ENCODE measurements around the gene GCAT. TPM values are rescaled to one million over a fixed set of nuclear protein-coding genes. Genes with fewer than 3 reads are reported as not detected.
A peak's percentile ranks its signal among the peaks of the same experiment; 100 is the strongest.

Gene GCAT
- total RNA-seq, 4 donors from 2014 or later = 30.4 to 59.1 (median 38.2) TPM

DNA sequence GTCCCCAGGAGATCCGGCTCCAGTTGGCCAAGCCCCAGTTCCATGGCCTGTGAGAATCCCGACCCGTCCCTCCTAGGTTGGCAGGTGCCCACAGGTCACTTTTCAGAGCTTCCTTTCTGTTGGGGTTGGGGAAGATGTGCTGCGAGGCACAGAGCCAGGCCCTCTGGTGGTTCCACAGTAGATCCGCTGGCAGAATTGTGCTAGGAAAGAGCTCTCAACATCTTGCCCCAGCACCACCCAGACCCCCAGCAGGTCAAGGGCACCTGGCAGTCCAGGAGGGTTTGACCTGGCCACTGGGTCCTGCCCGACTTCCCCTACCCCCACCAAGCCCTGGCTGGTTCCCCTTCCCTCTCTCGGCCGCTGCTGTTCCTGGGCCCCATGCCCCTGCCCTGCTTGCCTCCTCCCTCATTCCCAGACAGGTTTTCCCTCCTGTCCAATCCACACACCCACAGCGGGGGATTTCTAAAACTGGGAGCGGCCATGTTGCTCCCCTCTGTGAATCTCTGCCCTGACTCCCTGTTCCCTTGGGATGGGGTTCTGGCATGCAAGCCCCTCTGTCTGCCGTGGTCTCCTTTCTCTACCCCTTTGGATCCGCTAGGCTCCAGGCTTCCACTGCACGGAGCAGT lies 26.2 kb upstream of the GCAT start:
- TF ChIP-seq, protein P1, sequence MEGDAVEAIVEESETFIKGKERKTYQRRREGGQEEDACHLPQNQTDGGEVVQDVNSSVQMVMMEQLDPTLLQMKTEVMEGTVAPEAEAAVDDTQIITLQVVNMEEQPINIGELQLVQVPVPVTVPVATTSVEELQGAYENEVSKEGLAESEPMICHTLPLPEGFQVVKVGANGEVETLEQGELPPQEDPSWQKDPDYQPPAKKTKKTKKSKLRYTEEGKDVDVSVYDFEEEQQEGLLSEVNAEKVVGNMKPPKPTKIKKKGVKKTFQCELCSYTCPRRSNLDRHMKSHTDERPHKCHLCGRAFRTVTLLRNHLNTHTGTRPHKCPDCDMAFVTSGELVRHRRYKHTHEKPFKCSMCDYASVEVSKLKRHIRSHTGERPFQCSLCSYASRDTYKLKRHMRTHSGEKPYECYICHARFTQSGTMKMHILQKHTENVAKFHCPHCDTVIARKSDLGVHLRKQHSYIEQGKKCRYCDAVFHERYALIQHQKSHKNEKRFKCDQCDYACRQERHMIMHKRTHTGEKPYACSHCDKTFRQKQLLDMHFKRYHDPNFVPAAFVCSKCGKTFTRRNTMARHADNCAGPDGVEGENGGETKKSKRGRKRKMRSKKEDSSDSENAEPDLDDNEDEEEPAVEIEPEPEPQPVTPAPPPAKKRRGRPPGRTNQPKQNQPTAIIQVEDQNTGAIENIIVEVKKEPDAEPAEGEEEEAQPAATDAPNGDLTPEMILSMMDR (IDR thresholded peaks at IDR 0.05) = peak in 5 of 6 experiments; percentile 14 to 47 (median 39)
- no peak for TF ChIP-seq POLR2A (IDR thresholded peaks at IDR 0.05)
- H3K9me3 ChIP-seq = no peaks in the 10 kb centered on the region
- peaks cover 34 to 57% of the 10 kb centered on the region in 2 donors for H3K4me1 ChIP-seq
- H3K36me3 ChIP-seq = no peaks in the 10 kb centered on the region
- DNase-seq = peak; percentile 72 to 80
- 55 to 56% methylated on average over 11 to 13 of the region's 13 CpGs for WGBS, 2 donors
- intact Hi-C loops (cut with DNase I) = no loop called here
- peak overlapping the region; percentile 6 to 42 (median 36) for H3K27ac ChIP-seq
- no peak overlapping the region for H3K4me3 ChIP-seq (replicated peaks in 1 of 3)
- no peaks in the 10 kb centered on the region for H3K27me3 ChIP-seq

DNA sequence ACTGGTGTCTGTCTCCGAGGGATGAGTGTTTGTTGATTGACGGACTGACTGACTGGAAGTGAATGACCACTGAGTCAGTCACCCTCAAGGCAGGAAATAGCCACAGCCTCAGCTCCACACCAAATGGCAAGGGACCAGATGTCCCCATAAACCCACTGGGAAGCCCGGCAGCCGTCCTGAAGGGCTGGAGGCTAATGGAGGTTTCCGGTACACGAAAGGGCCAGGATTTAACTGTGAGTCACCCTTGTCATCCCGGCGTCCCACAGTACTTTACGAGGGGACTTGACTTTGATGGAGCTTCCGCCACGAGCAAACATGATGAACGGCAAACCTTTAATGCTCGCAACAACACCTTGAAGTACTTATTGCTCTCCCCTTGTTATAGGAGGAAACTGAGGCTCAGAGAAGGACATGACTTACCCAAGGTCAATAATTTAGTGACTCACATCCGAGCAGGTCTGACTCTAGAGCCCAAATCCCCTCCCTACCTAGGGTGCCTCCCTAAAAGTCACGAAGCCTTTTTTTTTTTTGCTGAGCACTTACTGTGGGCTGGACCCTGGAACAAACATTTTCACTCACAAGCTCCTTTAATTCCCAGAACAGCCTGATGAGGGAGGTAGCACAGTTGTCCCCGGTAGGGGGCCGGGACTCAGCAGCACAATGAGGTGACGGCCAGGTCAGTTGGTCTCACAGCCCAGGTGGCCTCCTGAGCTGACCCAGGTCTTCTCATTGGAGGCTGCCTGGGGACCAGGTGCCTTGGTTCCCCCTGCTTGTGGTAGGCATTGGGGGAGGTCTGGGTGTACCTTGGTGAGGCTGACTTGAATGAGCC lies 25.2 kb upstream of the GCAT start:
- peaks cover 27 to 47% of the 10 kb centered on the region in 2 donors for H3K4me1 ChIP-seq
- H3K36me3 ChIP-seq = no peaks in the 10 kb centered on the region
- WGBS, 2 donors = 81 to 85% methylated on average over 17 to 18 of the region's 18 CpGs
- no peak for TF ChIP-seq POLR2A (IDR thresholded peaks at IDR 0.05)
- TF ChIP-seq, protein P1 (IDR thresholded peaks at IDR 0.05) = no peak
- H3K9me3 ChIP-seq = no peaks in the 10 kb centered on the region
- H3K27me3 ChIP-seq = no peaks in the 10 kb centered on the region
- H3K27ac ChIP-seq = peak overlapping the region in 1 of 3 donors; percentile 6
- H3K4me3 ChIP-seq (replicated peaks in 1 of 3) = no peak overlapping the region
- no peak for DNase-seq
- intact Hi-C loops (cut with DNase I) = no loop called here

GRCh38 chr22:37784829-37785495 lies 22.8 kb upstream of the GCAT start:
- Histone ChIP-seq H3K4me3 (replicated peaks in 1 of 3) (no peak overlapping the region), H3K27me3 (no peaks in the 10 kb centered on the region), H3K4me1 (peaks cover 25 to 48% of the 10 kb centered on the region in 2 donors), H3K27ac (peak overlapping the region; percentile 23 to 71 (median 60)), H3K9me3 (no peaks in the 10 kb centered on the region), H3K36me3 (no peaks in the 10 kb centered on the region)
- WGBS, 2 donors = 49 to 56% methylated on average over 9 to 11 of the region's 11 CpGs
- intact Hi-C loops (cut with DNase I) = no loop called here
- TF ChIP-seq, protein P1 (IDR thresholded peaks at IDR 0.05) = no peak
- no peak for TF ChIP-seq POLR2A (IDR thresholded peaks at IDR 0.05)
- DNase-seq = peak; percentile 71 to 78

GRCh38 chr22:37790234-37790633 lies 17.5 kb upstream of the GCAT start:
- Histone ChIP-seq H3K9me3 (no peaks in the 10 kb centered on the region), H3K27ac (peak overlapping the region in 1 of 3 donors; percentile 38), H3K4me3 (replicated peaks in 1 of 3) (no peak overlapping the region), H3K27me3 (no peaks in the 10 kb centered on the region), H3K36me3 (no peaks in the 10 kb centered on the region), H3K4me1 (peaks cover 9 to 12% of the 10 kb centered on the region in 2 donors)
- TF ChIP-seq, protein P1 (IDR thresholded peaks at IDR 0.05) = no peak
- TF ChIP-seq POLR2A (IDR thresholded peaks at IDR 0.05) = no peak
- WGBS, 2 donors = 79 to 100% methylated on average over 1 to 2 of the region's 2 CpGs
- intact Hi-C loops (cut with DNase I) = loop anchor here (10.0 kb wide), 3 partner anchors 45 to 145 kb away; partner anchors contain the start of gene LGALS1
- DNase-seq = no peak

All from thyroid gland (tissue), 4 donors.